Measurements from ENCODE around the gene TMEM270. TPM values are rescaled to one million over a fixed set of nuclear protein-coding genes. Genes with fewer than 3 reads are reported as not detected.
A peak's percentile ranks its signal among the peaks of the same experiment; 100 is the strongest.

Gene TMEM270
- total RNA-seq, 1 donor from 2014 or later: not detected

- TF ChIP-seq, protein P1, sequence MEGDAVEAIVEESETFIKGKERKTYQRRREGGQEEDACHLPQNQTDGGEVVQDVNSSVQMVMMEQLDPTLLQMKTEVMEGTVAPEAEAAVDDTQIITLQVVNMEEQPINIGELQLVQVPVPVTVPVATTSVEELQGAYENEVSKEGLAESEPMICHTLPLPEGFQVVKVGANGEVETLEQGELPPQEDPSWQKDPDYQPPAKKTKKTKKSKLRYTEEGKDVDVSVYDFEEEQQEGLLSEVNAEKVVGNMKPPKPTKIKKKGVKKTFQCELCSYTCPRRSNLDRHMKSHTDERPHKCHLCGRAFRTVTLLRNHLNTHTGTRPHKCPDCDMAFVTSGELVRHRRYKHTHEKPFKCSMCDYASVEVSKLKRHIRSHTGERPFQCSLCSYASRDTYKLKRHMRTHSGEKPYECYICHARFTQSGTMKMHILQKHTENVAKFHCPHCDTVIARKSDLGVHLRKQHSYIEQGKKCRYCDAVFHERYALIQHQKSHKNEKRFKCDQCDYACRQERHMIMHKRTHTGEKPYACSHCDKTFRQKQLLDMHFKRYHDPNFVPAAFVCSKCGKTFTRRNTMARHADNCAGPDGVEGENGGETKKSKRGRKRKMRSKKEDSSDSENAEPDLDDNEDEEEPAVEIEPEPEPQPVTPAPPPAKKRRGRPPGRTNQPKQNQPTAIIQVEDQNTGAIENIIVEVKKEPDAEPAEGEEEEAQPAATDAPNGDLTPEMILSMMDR (IDR thresholded peaks at IDR 0.05): no peak
- no peak overlapping the region for H3K4me3 ChIP-seq
- H3K27ac ChIP-seq: no peak overlapping the region
- no peak for DNase-seq
- ATAC-seq: peak; percentile 20
- intact Hi-C loops (cut with DNase I): no loop called here
- H3K9me3 ChIP-seq: no peaks in the 10 kb centered on the region
- no peaks in the 10 kb centered on the region for H3K4me1 ChIP-seq
- no peaks in the 10 kb centered on the region for H3K36me3 ChIP-seq
- H3K27me3 ChIP-seq: no peaks in the 10 kb centered on the region
Observed at GRCh38 chr7:73822319-73823173, 38.4 kb upstream of the TMEM270 start.

DNA sequence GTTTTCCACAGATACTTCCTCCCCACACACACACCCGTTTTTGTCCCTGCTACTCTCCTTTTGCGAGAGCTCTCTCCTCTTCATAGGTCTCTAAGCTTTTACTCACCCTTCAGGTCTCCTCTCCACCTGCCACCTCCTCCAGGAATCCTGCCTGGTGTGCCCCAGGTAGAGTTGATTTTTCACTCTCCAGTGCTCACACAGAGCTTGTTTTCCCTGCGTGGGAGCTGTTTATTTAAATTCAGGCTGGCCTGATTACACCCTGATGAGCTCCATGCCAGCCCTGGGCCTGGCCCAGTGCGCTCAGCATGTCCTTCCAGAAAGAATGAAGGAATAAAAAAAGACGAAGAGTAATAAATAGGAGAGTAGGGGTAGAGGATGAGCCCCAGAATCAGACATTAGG, 37.7 kb upstream of the TMEM270 start:
- ATAC-seq: no peak
- Histone ChIP-seq H3K27ac (no peak overlapping the region), H3K4me1 (peaks cover 3% of the 10 kb centered on the region), H3K4me3 (no peak overlapping the region), H3K36me3 (no peaks in the 10 kb centered on the region), H3K9me3 (no peaks in the 10 kb centered on the region), H3K27me3 (no peaks in the 10 kb centered on the region)
- TF ChIP-seq, protein P1 (IDR thresholded peaks at IDR 0.05): no peak
- no peak for DNase-seq
- intact Hi-C loops (cut with DNase I): no loop called here

GRCh38 chr7:73823873-73824592, 36.9 kb upstream of the TMEM270 start:
- intact Hi-C loops (cut with DNase I): no loop called here
- DNase-seq: no peak
- TF ChIP-seq, protein P1 (IDR thresholded peaks at IDR 0.05): no peak

DNA sequence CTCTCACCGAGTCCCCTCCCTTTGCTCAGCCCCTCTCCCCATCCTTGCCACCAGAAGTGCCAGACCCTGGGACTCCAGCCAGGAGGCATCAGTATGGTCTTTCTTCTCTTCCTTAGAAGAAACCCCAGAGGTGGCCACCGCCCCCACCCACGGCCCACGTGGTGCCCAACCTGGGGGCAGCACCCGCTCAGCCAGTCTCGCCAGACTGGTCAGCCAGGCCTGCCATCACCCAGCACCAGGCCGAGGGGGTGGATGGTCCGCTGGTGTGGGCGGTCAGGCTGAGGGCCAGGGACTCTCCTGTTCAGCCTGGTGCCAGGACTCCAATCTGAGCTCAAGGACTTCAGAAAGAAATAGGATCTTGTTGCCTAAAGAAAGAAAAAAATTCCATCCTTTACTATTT, 36.0 kb upstream of the TMEM270 start:
- DNase-seq: peak; percentile 73
- intact Hi-C loops (cut with DNase I): no loop called here
- no peak for ATAC-seq
- Histone ChIP-seq H3K27me3 (no peaks in the 10 kb centered on the region), H3K27ac (no peak overlapping the region), H3K4me3 (no peak overlapping the region), H3K4me1 (peaks cover 10% of the 10 kb centered on the region), H3K36me3 (no peaks in the 10 kb centered on the region), H3K9me3 (no peaks in the 10 kb centered on the region)
- TF ChIP-seq, protein P1 (IDR thresholded peaks at IDR 0.05): no peak

More at GRCh38 chr7:73823873-73824592, 36.9 kb upstream of the TMEM270 start:
- Histone ChIP-seq H3K27me3 (no peaks in the 10 kb centered on the region), H3K4me3 (no peak overlapping the region), H3K27ac (no peak overlapping the region), H3K36me3 (no peaks in the 10 kb centered on the region), H3K9me3 (no peaks in the 10 kb centered on the region), H3K4me1 (peaks cover 10% of the 10 kb centered on the region)
- no peak for ATAC-seq

DNA sequence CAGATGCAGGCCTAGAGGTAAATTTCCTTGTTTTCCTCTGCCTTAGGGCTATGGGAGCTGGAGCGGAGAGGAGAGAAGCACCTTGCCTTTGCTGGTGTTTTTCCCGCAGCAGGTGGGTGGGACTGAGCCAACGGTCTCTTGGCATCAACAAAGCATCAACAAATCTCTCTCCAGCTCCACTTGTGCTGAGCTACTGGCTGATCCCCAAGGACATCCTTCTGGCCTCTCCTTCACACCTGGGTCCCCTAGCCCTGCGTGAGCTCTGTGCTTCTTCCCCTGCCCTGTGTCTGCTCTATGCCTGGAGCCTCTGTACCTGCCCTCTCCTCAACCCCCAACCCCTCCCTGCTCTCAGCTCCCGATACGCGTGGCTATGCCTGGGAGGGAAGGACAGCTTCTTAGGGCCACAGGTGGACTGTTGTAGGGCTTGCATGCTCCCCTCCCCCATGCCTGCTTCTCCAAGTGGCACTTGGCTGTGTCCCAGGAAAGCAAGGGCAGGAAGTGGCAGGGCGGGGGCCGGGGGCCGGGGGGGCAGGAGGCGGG, 33.3 kb upstream of the TMEM270 start:
- ATAC-seq (peak; percentile 76), DNase-seq (peak; percentile 89)
- Histone ChIP-seq H3K9me3 (no peaks in the 10 kb centered on the region), H3K27me3 (no peaks in the 10 kb centered on the region), H3K4me1 (peaks cover 10% of the 10 kb centered on the region), H3K27ac (peak overlapping the region; percentile 76), H3K36me3 (no peaks in the 10 kb centered on the region), H3K4me3 (no peak overlapping the region)
- TF ChIP-seq, protein P1 (IDR thresholded peaks at IDR 0.05): no peak
- intact Hi-C loops (cut with DNase I): no loop called here
